ENCODE data around the gene C19orf53. TPM values are rescaled to one million over a fixed set of nuclear protein-coding genes. Genes with fewer than 3 reads are reported as not detected.

C19orf53 gene
- total RNA-seq, 4 donors from 2014 or later = 71.3 to 148 (median 84.3) TPM

- DNase-seq = peak; percentile 45 to 80 (median 66)
- Histone ChIP-seq H3K9me3 (no peaks in the 10 kb centered on the region), H3K36me3 (no peaks in the 10 kb centered on the region), H3K27me3 (no peaks in the 10 kb centered on the region), H3K4me1 (peaks cover 0 to 23% (median 13%) of the 10 kb centered on the region in 4 donors), H3K4me3 (peak overlapping the region; percentile 81 to 100 (median 96)), H3K27ac (peak overlapping the region; percentile 77 to 93 (median 92))
- TF ChIP-seq POLR2A (IDR thresholded peaks at IDR 0.05) = no peak
- no peak for TF ChIP-seq CTCF (IDR thresholded peaks at IDR 0.05)
Measured at GRCh38 chr19:13794398-13794756, 20.1 kb downstream of the C19orf53 start.

GRCh38 chr19:13794757-13795589, 20.7 kb downstream of the C19orf53 start, which contains the start of gene ZSWIM4:
ZSWIM4 (plus strand) TSS chr19:13795443; CDS start chr19:13795649, 206 bp downstream.
- DNase-seq = peak; percentile 99 to 100 (median 99)
- H3K4me3 ChIP-seq = peak within 1 kb of the TSS; percentile 81 to 100 (median 96)
- H3K27ac ChIP-seq = peak within 1 kb of the TSS; percentile 85 to 93 (median 92)
- TF ChIP-seq POLR2A (IDR thresholded peaks at IDR 0.05) (peak; percentile 30 to 62), CTCF (IDR thresholded peaks at IDR 0.05) (no peak)
- peaks cover 0 to 19% (median 13%) of the 10 kb centered on the region in 4 donors for H3K4me1 ChIP-seq
- H3K9me3 ChIP-seq = no peaks in the 10 kb centered on the region
- H3K36me3 ChIP-seq = no peaks in the 10 kb centered on the region
- H3K27me3 ChIP-seq = no peaks in the 10 kb centered on the region

GRCh38 chr19:13795595-13796300, 21.5 kb downstream of the C19orf53 start:
- Histone ChIP-seq H3K4me1 (peaks cover 0 to 19% (median 13%) of the 10 kb centered on the region in 4 donors), H3K27me3 (no peaks in the 10 kb centered on the region), H3K27ac (peak overlapping the region; percentile 85 to 93 (median 92)), H3K4me3 (peak overlapping the region; percentile 81 to 100 (median 96)), H3K9me3 (no peaks in the 10 kb centered on the region), H3K36me3 (no peaks in the 10 kb centered on the region)
- TF ChIP-seq CTCF (IDR thresholded peaks at IDR 0.05) = no peak
- TF ChIP-seq POLR2A (IDR thresholded peaks at IDR 0.05) = peak in 1 of 2 donors; percentile 17
- no peak for DNase-seq

- TF ChIP-seq POLR2A (IDR thresholded peaks at IDR 0.05) = no peak
- TF ChIP-seq CTCF (IDR thresholded peaks at IDR 0.05) = no peak
- DNase-seq = peak in 2 of 3 donors; percentile 36 to 73
Measured at GRCh38 chr19:13796301-13797057, 22.2 kb downstream of the C19orf53 start.

GRCh38 chr19:13797058-13797440, 22.8 kb downstream of the C19orf53 start:
- Histone ChIP-seq H3K27ac (peak overlapping the region; percentile 85 to 93 (median 92)), H3K4me1 (peaks cover 0 to 19% (median 13%) of the 10 kb centered on the region in 4 donors), H3K27me3 (no peaks in the 10 kb centered on the region), H3K4me3 (no peak overlapping the region), H3K36me3 (no peaks in the 10 kb centered on the region), H3K9me3 (no peaks in the 10 kb centered on the region)
- TF ChIP-seq CTCF (IDR thresholded peaks at IDR 0.05) = no peak
- no peak for TF ChIP-seq POLR2A (IDR thresholded peaks at IDR 0.05)
- no peak for DNase-seq

More at GRCh38 chr19:13796301-13797057, 22.2 kb downstream of the C19orf53 start:
- peak overlapping the region; percentile 81 to 100 (median 96) for H3K4me3 ChIP-seq
- H3K27me3 ChIP-seq = no peaks in the 10 kb centered on the region
- H3K4me1 ChIP-seq = peaks cover 0 to 19% (median 13%) of the 10 kb centered on the region in 4 donors
- H3K9me3 ChIP-seq = no peaks in the 10 kb centered on the region
- H3K27ac ChIP-seq = peak overlapping the region; percentile 85 to 93 (median 92)
- H3K36me3 ChIP-seq = no peaks in the 10 kb centered on the region

All from Peyer's patch (tissue), 4 donors.